Measurements from ENCODE around the gene APCDD1L.
"Not testable (repeated sequence)": the region's sequence is repeated elsewhere in the genome, so short reads cannot be mapped to it uniquely, and the experiment has no call there.

Gene APCDD1L

GRCh38 chr20:58544891-58545290 is 29.7 kb upstream of the APCDD1L start:
- Histone ChIP-seq H3K36me3 (ENCODE audit: control insufficient read depth in 2 of 2, insufficient read depth in 2 of 2, low read length in 2 of 2) (no peaks in the 10 kb centered on the region), H3K9me3 (ENCODE audit: control insufficient read depth in 2 of 2, low read length in 2 of 2) (no peaks in the 10 kb centered on the region)

GRCh38 chr20:58544286-58544685 is 29.1 kb upstream of the APCDD1L start:
- H3K27me3 ChIP-seq (ENCODE audit: control insufficient read depth in 2 of 2, insufficient read depth in 2 of 2, low read length in 2 of 2), result peaks cover 0 to 2% of the 10 kb centered on the region in 2 donors
- H3K36me3 ChIP-seq (ENCODE audit: control insufficient read depth in 2 of 2, insufficient read depth in 2 of 2, low read length in 2 of 2), result no peaks in the 10 kb centered on the region
- H3K9ac ChIP-seq (ENCODE audit: low read depth in 1 of 2, low read length in 2 of 2), result no peak overlapping the region
- H3K9me3 ChIP-seq (ENCODE audit: control insufficient read depth in 2 of 2, low read length in 2 of 2), result no peaks in the 10 kb centered on the region
- H3K4me1 ChIP-seq (ENCODE audit: control insufficient read depth in 2 of 2, insufficient read depth in 2 of 2, low read length in 2 of 2), result no peaks in the 10 kb centered on the region
- H3K4me3 ChIP-seq (ENCODE audit: low read length in 2 of 2), result no peak overlapping the region
- no peak overlapping the region for H3K27ac ChIP-seq (ENCODE audit: low read depth in 2 of 2, low read length in 2 of 2)

More at GRCh38 chr20:58544891-58545290, 29.7 kb upstream of the APCDD1L start:
- H3K4me1 ChIP-seq (ENCODE audit: control insufficient read depth in 2 of 2, insufficient read depth in 2 of 2, low read length in 2 of 2), result no peaks in the 10 kb centered on the region
- H3K27ac ChIP-seq (ENCODE audit: low read depth in 2 of 2, low read length in 2 of 2), result no peak overlapping the region
- peaks cover 0 to 2% of the 10 kb centered on the region in 2 donors for H3K27me3 ChIP-seq (ENCODE audit: control insufficient read depth in 2 of 2, insufficient read depth in 2 of 2, low read length in 2 of 2)
- H3K4me3 ChIP-seq (ENCODE audit: low read length in 2 of 2), result no peak overlapping the region
- no peak overlapping the region for H3K9ac ChIP-seq (ENCODE audit: low read depth in 1 of 2, low read length in 2 of 2)

GRCh38 chr20:58543274-58543673 is 28.1 kb upstream of the APCDD1L start:
- peaks cover 0 to 2% of the 10 kb centered on the region in 2 donors for H3K27me3 ChIP-seq (ENCODE audit: control insufficient read depth in 2 of 2, insufficient read depth in 2 of 2, low read length in 2 of 2)
- no peaks in the 10 kb centered on the region for H3K4me1 ChIP-seq (ENCODE audit: control insufficient read depth in 2 of 2, insufficient read depth in 2 of 2, low read length in 2 of 2)
- no peak overlapping the region for H3K4me3 ChIP-seq (ENCODE audit: low read length in 2 of 2)
- H3K9me3 ChIP-seq (ENCODE audit: control insufficient read depth in 2 of 2, low read length in 2 of 2), result no peaks in the 10 kb centered on the region
- H3K36me3 ChIP-seq (ENCODE audit: control insufficient read depth in 2 of 2, insufficient read depth in 2 of 2, low read length in 2 of 2), result no peaks in the 10 kb centered on the region
- H3K27ac ChIP-seq (ENCODE audit: low read depth in 2 of 2, low read length in 2 of 2), result no peak overlapping the region
- H3K9ac ChIP-seq (ENCODE audit: low read depth in 1 of 2, low read length in 2 of 2), result no peak overlapping the region

- Histone ChIP-seq H3K27ac (ENCODE audit: low read depth in 2 of 2, low read length in 2 of 2) (no peak overlapping the region), H3K4me3 (ENCODE audit: low read length in 2 of 2) (no peak overlapping the region), H3K36me3 (ENCODE audit: control insufficient read depth in 2 of 2, insufficient read depth in 2 of 2, low read length in 2 of 2) (no peaks in the 10 kb centered on the region), H3K27me3 (ENCODE audit: control insufficient read depth in 2 of 2, insufficient read depth in 2 of 2, low read length in 2 of 2) (peaks cover 0 to 2% of the 10 kb centered on the region in 2 donors), H3K9me3 (ENCODE audit: control insufficient read depth in 2 of 2, low read length in 2 of 2) (no peaks in the 10 kb centered on the region), H3K4me1 (ENCODE audit: control insufficient read depth in 2 of 2, insufficient read depth in 2 of 2, low read length in 2 of 2) (no peaks in the 10 kb centered on the region), H3K9ac (ENCODE audit: low read depth in 1 of 2, low read length in 2 of 2) (no peak overlapping the region)
These were observed 27.4 kb upstream of the APCDD1L start for GRCh38 chr20:58542411-58543095.

- not testable (repeated sequence) for H3K4me3 ChIP-seq (ENCODE audit: low read length in 2 of 2); H3K27ac ChIP-seq (ENCODE audit: low read depth in 2 of 2, low read length in 2 of 2); H3K4me1 ChIP-seq (ENCODE audit: control insufficient read depth in 2 of 2, insufficient read depth in 2 of 2, low read length in 2 of 2); H3K27me3 ChIP-seq (ENCODE audit: control insufficient read depth in 2 of 2, insufficient read depth in 2 of 2, low read length in 2 of 2); H3K9me3 ChIP-seq (ENCODE audit: control insufficient read depth in 2 of 2, low read length in 2 of 2); H3K9ac ChIP-seq (ENCODE audit: low read depth in 1 of 2, low read length in 2 of 2); H3K36me3 ChIP-seq (ENCODE audit: control insufficient read depth in 2 of 2, insufficient read depth in 2 of 2, low read length in 2 of 2)
These were observed 26.8 kb upstream of the APCDD1L start for GRCh38 chr20:58542034-58542410.

GRCh38 chr20:58538752-58539151 is 23.6 kb upstream of the APCDD1L start:
- Histone ChIP-seq H3K9ac (ENCODE audit: low read depth in 1 of 2, low read length in 2 of 2) (no peak overlapping the region), H3K27me3 (ENCODE audit: control insufficient read depth in 2 of 2, insufficient read depth in 2 of 2, low read length in 2 of 2) (no peaks in the 10 kb centered on the region), H3K9me3 (ENCODE audit: control insufficient read depth in 2 of 2, low read length in 2 of 2) (no peaks in the 10 kb centered on the region), H3K36me3 (ENCODE audit: control insufficient read depth in 2 of 2, insufficient read depth in 2 of 2, low read length in 2 of 2) (no peaks in the 10 kb centered on the region), H3K4me1 (ENCODE audit: control insufficient read depth in 2 of 2, insufficient read depth in 2 of 2, low read length in 2 of 2) (no peaks in the 10 kb centered on the region), H3K27ac (ENCODE audit: low read depth in 2 of 2, low read length in 2 of 2) (no peak overlapping the region), H3K4me3 (ENCODE audit: low read length in 2 of 2) (no peak overlapping the region)

- H3K27ac ChIP-seq (ENCODE audit: low read depth in 2 of 2, low read length in 2 of 2), result no peak overlapping the region
- no peaks in the 10 kb centered on the region for H3K9me3 ChIP-seq (ENCODE audit: control insufficient read depth in 2 of 2, low read length in 2 of 2)
- no peak overlapping the region for H3K9ac ChIP-seq (ENCODE audit: low read depth in 1 of 2, low read length in 2 of 2)
- H3K4me3 ChIP-seq (ENCODE audit: low read length in 2 of 2), result no peak overlapping the region
- no peaks in the 10 kb centered on the region for H3K27me3 ChIP-seq (ENCODE audit: control insufficient read depth in 2 of 2, insufficient read depth in 2 of 2, low read length in 2 of 2)
- no peaks in the 10 kb centered on the region for H3K4me1 ChIP-seq (ENCODE audit: control insufficient read depth in 2 of 2, insufficient read depth in 2 of 2, low read length in 2 of 2)
- no peaks in the 10 kb centered on the region for H3K36me3 ChIP-seq (ENCODE audit: control insufficient read depth in 2 of 2, insufficient read depth in 2 of 2, low read length in 2 of 2)
These were observed 22.6 kb upstream of the APCDD1L start for GRCh38 chr20:58537831-58538230.

- H3K27ac ChIP-seq (ENCODE audit: low read depth in 2 of 2, low read length in 2 of 2), result no peak overlapping the region
- no peak overlapping the region for H3K9ac ChIP-seq (ENCODE audit: low read depth in 1 of 2, low read length in 2 of 2)
- no peaks in the 10 kb centered on the region for H3K4me1 ChIP-seq (ENCODE audit: control insufficient read depth in 2 of 2, insufficient read depth in 2 of 2, low read length in 2 of 2)
- H3K4me3 ChIP-seq (ENCODE audit: low read length in 2 of 2), result no peak overlapping the region
- peaks cover 0 to 9% of the 10 kb centered on the region in 2 donors for H3K9me3 ChIP-seq (ENCODE audit: control insufficient read depth in 2 of 2, low read length in 2 of 2)
- H3K36me3 ChIP-seq (ENCODE audit: control insufficient read depth in 2 of 2, insufficient read depth in 2 of 2, low read length in 2 of 2), result no peaks in the 10 kb centered on the region
- no peaks in the 10 kb centered on the region for H3K27me3 ChIP-seq (ENCODE audit: control insufficient read depth in 2 of 2, insufficient read depth in 2 of 2, low read length in 2 of 2)
These were observed 21.1 kb upstream of the APCDD1L start for GRCh38 chr20:58536289-58536688.

GRCh38 chr20:58531657-58532056 is 16.5 kb upstream of the APCDD1L start:
- H3K27me3 ChIP-seq (ENCODE audit: control insufficient read depth in 2 of 2, insufficient read depth in 2 of 2, low read length in 2 of 2), result no peaks in the 10 kb centered on the region
- H3K4me1 ChIP-seq (ENCODE audit: control insufficient read depth in 2 of 2, insufficient read depth in 2 of 2, low read length in 2 of 2), result no peaks in the 10 kb centered on the region
- peaks cover under 1 to 12% of the 10 kb centered on the region in 2 donors for H3K9me3 ChIP-seq (ENCODE audit: control insufficient read depth in 2 of 2, low read length in 2 of 2)
- no peaks in the 10 kb centered on the region for H3K36me3 ChIP-seq (ENCODE audit: control insufficient read depth in 2 of 2, insufficient read depth in 2 of 2, low read length in 2 of 2)
- no peak overlapping the region for H3K4me3 ChIP-seq (ENCODE audit: low read length in 2 of 2)
- no peak overlapping the region for H3K9ac ChIP-seq (ENCODE audit: low read depth in 1 of 2, low read length in 2 of 2)
- H3K27ac ChIP-seq (ENCODE audit: low read depth in 2 of 2, low read length in 2 of 2), result no peak overlapping the region

GRCh38 chr20:58531063-58531462 is 15.9 kb upstream of the APCDD1L start:
- Histone ChIP-seq H3K27me3 (ENCODE audit: control insufficient read depth in 2 of 2, insufficient read depth in 2 of 2, low read length in 2 of 2) (no peaks in the 10 kb centered on the region), H3K36me3 (ENCODE audit: control insufficient read depth in 2 of 2, insufficient read depth in 2 of 2, low read length in 2 of 2) (no peaks in the 10 kb centered on the region), H3K4me3 (ENCODE audit: low read length in 2 of 2) (no peak overlapping the region), H3K27ac (ENCODE audit: low read depth in 2 of 2, low read length in 2 of 2) (no peak overlapping the region), H3K4me1 (ENCODE audit: control insufficient read depth in 2 of 2, insufficient read depth in 2 of 2, low read length in 2 of 2) (no peaks in the 10 kb centered on the region), H3K9ac (ENCODE audit: low read depth in 1 of 2, low read length in 2 of 2) (no peak overlapping the region), H3K9me3 (ENCODE audit: control insufficient read depth in 2 of 2, low read length in 2 of 2) (peaks cover 3 to 14% of the 10 kb centered on the region in 2 donors)

Data from mucosa of rectum (tissue), 2 donors.